ENCODE results near the gene NTRK2. TPM values are rescaled to one million over a fixed set of nuclear protein-coding genes. Genes with fewer than 3 reads are reported as not detected.

The NTRK2 gene
- total and polyA plus RNA-seq, 2 experiments from 2014 or later, result 0.03 TPM; not detected in 1

DNA sequence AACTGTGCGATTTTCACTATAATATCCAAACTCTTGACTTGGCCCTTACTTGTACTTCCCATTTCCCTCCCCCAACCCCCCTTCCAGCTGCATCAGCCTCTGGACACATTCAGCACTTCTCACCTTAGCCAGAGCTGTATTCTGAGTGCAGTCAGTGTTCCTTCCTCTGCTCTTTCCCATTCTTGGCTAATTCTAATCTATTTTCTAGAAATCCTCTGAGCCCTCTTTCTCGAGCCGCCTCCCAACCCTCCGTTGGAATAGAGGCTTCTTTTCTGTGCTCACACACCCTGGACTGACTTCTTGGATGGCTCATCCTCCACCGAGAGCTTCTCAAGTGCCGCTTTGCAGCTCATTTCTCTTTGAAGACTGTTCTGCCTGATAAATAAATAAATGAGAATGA, 188.8 kb downstream of the NTRK2 start (continued):
- TF ChIP-seq, protein P1, sequence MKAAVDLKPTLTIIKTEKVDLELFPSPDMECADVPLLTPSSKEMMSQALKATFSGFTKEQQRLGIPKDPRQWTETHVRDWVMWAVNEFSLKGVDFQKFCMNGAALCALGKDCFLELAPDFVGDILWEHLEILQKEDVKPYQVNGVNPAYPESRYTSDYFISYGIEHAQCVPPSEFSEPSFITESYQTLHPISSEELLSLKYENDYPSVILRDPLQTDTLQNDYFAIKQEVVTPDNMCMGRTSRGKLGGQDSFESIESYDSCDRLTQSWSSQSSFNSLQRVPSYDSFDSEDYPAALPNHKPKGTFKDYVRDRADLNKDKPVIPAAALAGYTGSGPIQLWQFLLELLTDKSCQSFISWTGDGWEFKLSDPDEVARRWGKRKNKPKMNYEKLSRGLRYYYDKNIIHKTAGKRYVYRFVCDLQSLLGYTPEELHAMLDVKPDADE (IDR thresholded peaks at IDR 0.05), result no peak
- no peak for TF ChIP-seq ZNF331 (CRISPR knock-in tag; IDR thresholded peaks at IDR 0.05; ENCODE audit: low read depth)
- TF ChIP-seq NANOG (IDR thresholded peaks at IDR 0.05; ENCODE audit: borderline replicate concordance), result no peak
- no peak for TF ChIP-seq EZH2phosphoT487 (IDR thresholded peaks at IDR 0.05; ENCODE audit: unreplicated experiment)
- no peak for TF ChIP-seq STAT1 (IDR thresholded peaks at IDR 0.05; ENCODE audit: unreplicated experiment)
- TF ChIP-seq EZH2 (IDR thresholded peaks at IDR 0.05; ENCODE audit: low read depth, unreplicated experiment), result no peak

DNA sequence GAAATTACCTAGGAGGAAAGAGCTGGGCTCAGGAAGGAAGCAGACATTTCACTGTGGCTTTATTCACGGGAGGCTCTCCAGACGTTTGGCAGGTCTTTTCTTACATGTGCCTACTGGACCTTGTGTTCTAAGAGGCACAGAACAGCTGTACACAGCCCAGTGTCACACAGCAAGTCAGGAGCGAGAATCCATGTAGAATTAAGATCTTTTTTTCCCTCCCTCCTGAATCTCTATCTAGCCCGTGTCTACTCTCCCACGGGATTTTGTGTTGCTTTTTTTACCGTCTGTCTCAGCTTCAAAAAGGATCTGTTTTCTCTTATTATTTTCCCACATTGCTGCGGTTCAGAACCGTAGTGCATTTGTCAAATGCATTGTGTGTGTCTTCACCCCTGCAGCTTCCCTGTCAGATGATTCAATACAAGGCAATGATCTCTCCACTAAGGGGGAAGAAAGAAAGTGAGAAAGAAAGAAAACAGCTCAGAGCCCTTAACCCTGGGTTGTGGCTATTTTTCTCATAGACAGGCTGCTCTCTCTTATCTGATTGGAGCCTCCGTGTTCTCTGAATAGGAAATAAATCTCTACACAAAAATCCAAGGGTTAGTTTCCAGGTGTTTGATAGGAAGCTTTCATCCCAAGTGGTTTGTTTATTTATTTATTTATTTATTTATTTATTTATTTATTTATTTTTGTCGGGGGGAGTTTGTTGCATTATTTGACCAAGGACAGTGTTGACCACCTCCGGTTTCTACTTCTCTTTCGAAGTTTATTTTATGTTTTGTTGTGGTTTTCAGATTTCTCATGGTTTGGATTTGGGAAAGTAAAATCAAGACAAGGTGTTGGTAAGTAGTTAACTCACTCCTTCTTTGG, 191.0 kb downstream of the NTRK2 start:
- Histone ChIP-seq H3K4me1 (ENCODE audit: insufficient read depth) (peaks cover 44% of the 10 kb centered on the region), H3K36me3 (ENCODE audit: insufficient read depth) (no peaks in the 10 kb centered on the region), H3F3A (replicated peaks; ENCODE audit: low read depth) (no peaks in the 10 kb centered on the region), H3K79me2 (replicated peaks; ENCODE audit: insufficient read depth) (no peaks in the 10 kb centered on the region), H3K27ac (ENCODE audit: low read depth) (no peak overlapping the region), H3K9me2 (ENCODE audit: insufficient read depth) (peaks cover 6% of the 10 kb centered on the region; the same call in 1 of the 2 replicates), H3K27me3 (ENCODE audit: insufficient read depth) (no peaks in the 10 kb centered on the region), H3K4me3 (no peak overlapping the region), H4K20me1 (replicated peaks; ENCODE audit: insufficient read depth) (no peaks in the 10 kb centered on the region), H2AFZ (no peak overlapping the region; the same call in 1 of the 2 replicates), H3K4me2 (no peak overlapping the region)
- DNase-seq (ENCODE audit: low spot score) (no peak), ATAC-seq (no peak)
- TF ChIP-seq STAT1 (IDR thresholded peaks at IDR 0.05; ENCODE audit: unreplicated experiment), result no peak
- TF ChIP-seq EZH2phosphoT487 (IDR thresholded peaks at IDR 0.05; ENCODE audit: unreplicated experiment), result no peak
- no peak for TF ChIP-seq ZNF331 (CRISPR knock-in tag; IDR thresholded peaks at IDR 0.05; ENCODE audit: low read depth)
- TF ChIP-seq EZH2 (IDR thresholded peaks at IDR 0.05; ENCODE audit: low read depth, unreplicated experiment), result no peak
- TF ChIP-seq, protein P1 (IDR thresholded peaks at IDR 0.05), result no peak
- no peak for TF ChIP-seq POLR2AphosphoS5 (IDR thresholded peaks at IDR 0.05; ENCODE audit: low read depth)
- no peak for TF ChIP-seq JUNB (IDR thresholded peaks at IDR 0.05; ENCODE audit: unreplicated experiment)
- H3K9me3 Mint-ChIP-seq, result no peaks in the 10 kb centered on the region
- peaks cover 69% of the 10 kb centered on the region for H3K4me1 Mint-ChIP-seq
- no peaks in the 10 kb centered on the region for H3K36me3 Mint-ChIP-seq (ENCODE audit: low read depth)
- peaks cover 10% of the 10 kb centered on the region for H3K27me3 Mint-ChIP-seq (ENCODE audit: insufficient read depth, low read depth, poor library complexity)
- peak overlapping the region; percentile 60; the same call in 1 of the 2 replicates for H3K27ac Mint-ChIP-seq
- no peak overlapping the region for H3K4me3 Mint-ChIP-seq

DNA sequence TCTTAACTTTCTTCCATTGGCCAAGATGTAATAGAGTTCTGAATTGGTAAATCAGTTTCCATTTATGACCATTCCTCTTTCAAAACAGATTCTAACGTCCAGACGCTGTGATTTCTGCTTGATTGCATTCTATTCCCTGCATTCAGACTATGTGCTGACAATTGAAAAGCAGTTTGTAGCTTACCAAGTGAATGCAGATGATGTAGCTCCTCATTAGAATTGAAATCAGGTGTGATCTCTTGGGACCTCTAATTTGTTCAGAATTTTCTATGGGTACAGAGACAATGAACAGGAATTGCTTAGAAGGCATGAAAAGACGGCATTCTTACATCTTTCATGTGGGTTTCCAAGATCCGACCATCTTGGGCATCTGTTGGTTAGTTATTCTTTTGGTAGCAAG, 191.9 kb downstream of the NTRK2 start:
- no peak for ATAC-seq
- no peaks in the 10 kb centered on the region for H3K36me3 ChIP-seq (ENCODE audit: insufficient read depth)
- H3K9me3 Mint-ChIP-seq, result no peaks in the 10 kb centered on the region
- peaks cover 8% of the 10 kb centered on the region; the same call in 1 of the 2 replicates for H3K9me2 ChIP-seq (ENCODE audit: insufficient read depth)
- H3F3A ChIP-seq (replicated peaks; ENCODE audit: low read depth), result no peaks in the 10 kb centered on the region
- no peak overlapping the region for H3K27ac ChIP-seq (ENCODE audit: low read depth)
- H3K4me1 ChIP-seq (ENCODE audit: insufficient read depth), result peaks cover 44% of the 10 kb centered on the region
- no peak overlapping the region for H3K4me3 ChIP-seq
- H3K79me2 ChIP-seq (replicated peaks; ENCODE audit: insufficient read depth), result no peaks in the 10 kb centered on the region
- no peaks in the 10 kb centered on the region for H3K36me3 Mint-ChIP-seq (ENCODE audit: low read depth)
- H2AFZ ChIP-seq, result no peak overlapping the region; the same call in 1 of the 2 replicates
- H3K4me1 Mint-ChIP-seq, result peaks cover 64% of the 10 kb centered on the region
- no peaks in the 10 kb centered on the region for H3K27me3 ChIP-seq (ENCODE audit: insufficient read depth)
- no peak overlapping the region for H3K4me3 Mint-ChIP-seq
- no peak for DNase-seq (ENCODE audit: low spot score)
- H3K27ac Mint-ChIP-seq, result no peak overlapping the region; the same call in 1 of the 2 replicates
- no peaks in the 10 kb centered on the region for H4K20me1 ChIP-seq (replicated peaks; ENCODE audit: insufficient read depth)
- peaks cover 10% of the 10 kb centered on the region for H3K27me3 Mint-ChIP-seq (ENCODE audit: insufficient read depth, low read depth, poor library complexity)
- H3K4me2 ChIP-seq, result no peak overlapping the region
- no peak for TF ChIP-seq JUNB (IDR thresholded peaks at IDR 0.05; ENCODE audit: unreplicated experiment)
- no peak for TF ChIP-seq ZNF331 (CRISPR knock-in tag; IDR thresholded peaks at IDR 0.05; ENCODE audit: low read depth)
- TF ChIP-seq, protein P2, sequence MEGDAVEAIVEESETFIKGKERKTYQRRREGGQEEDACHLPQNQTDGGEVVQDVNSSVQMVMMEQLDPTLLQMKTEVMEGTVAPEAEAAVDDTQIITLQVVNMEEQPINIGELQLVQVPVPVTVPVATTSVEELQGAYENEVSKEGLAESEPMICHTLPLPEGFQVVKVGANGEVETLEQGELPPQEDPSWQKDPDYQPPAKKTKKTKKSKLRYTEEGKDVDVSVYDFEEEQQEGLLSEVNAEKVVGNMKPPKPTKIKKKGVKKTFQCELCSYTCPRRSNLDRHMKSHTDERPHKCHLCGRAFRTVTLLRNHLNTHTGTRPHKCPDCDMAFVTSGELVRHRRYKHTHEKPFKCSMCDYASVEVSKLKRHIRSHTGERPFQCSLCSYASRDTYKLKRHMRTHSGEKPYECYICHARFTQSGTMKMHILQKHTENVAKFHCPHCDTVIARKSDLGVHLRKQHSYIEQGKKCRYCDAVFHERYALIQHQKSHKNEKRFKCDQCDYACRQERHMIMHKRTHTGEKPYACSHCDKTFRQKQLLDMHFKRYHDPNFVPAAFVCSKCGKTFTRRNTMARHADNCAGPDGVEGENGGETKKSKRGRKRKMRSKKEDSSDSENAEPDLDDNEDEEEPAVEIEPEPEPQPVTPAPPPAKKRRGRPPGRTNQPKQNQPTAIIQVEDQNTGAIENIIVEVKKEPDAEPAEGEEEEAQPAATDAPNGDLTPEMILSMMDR (conservative IDR thresholded peaks at IDR 0.05; ENCODE audit: low read depth in 2 of 2), result no peak
- TF ChIP-seq EZH2 (IDR thresholded peaks at IDR 0.05; ENCODE audit: low read depth, unreplicated experiment), result no peak
- no peak for TF ChIP-seq EZH2phosphoT487 (IDR thresholded peaks at IDR 0.05; ENCODE audit: unreplicated experiment)

All from GM23338 (cell line).